SK-N-SH (cell line): ENCODE data around the gene FNTB. TPM values are rescaled to one million over a fixed set of nuclear protein-coding genes. Genes with fewer than 3 reads are reported as not detected.

ENCODE experiments used
- CTCF ChIA-PET: fragments of 300-600, 350-600 bp; formaldehyde crosslinking; extraction: SDS; loops from one replicate; lab custom pipeline; 2021; lab: Yijun Ruan, JAX
- POLR2A ChIA-PET: fragments of 350-600 bp; sonication (Branson Sonifier 250); formaldehyde crosslinking; extraction: SDS; loops from one replicate; lab custom pipeline; 2020; ENCODE audit warnings: antibody characterized with exemption, inconsistent platforms; lab: Yijun Ruan, JAX
- DNase-seq: peaks from one replicate; pipeline ENCODE4 v3.0.0; 2012
- H2AFZ ChIP-seq: fragments of 200-600 bp; sonication (generic); 2 replicates; pipeline ENCODE4 v1.8.1; 2016; ENCODE audit warnings: antibody characterized with exemption, mild to moderate bottlenecking, low read depth
- H3F3A ChIP-seq: fragments of 200-600 bp; sonication (generic); replicated peaks from 2 replicates; pipeline ENCODE3; 2016; ENCODE audit warnings: antibody characterized with exemption, mild to moderate bottlenecking; ENCODE audit not compliant: insufficient read depth
- H3K27ac ChIP-seq, 2 experiments: fragments of 200-500 bp in 1 of 2; fragments of 200-600 bp in 1 of 2; sonication (Bioruptor generic) in 1 of 2; sonication (generic), shearing (Covaris generic) in 1 of 2; 2 replicates each; pipeline versions ENCODE4 v1.5.1 to v1.6.1; 2014 to 2016; ENCODE audit warnings: low read depth in 2 of 2, inconsistent platforms in 1 of 2, low read length in 1 of 2, mild to moderate bottlenecking in 1 of 2, mixed read lengths in 1 of 2
- H3K27me3 ChIP-seq: fragments of 200-600 bp; sonication (generic), shearing (Covaris generic); 2 replicates; pipeline ENCODE4 v1.6.1; 2016; ENCODE audit warnings: mixed run types; ENCODE audit not compliant: insufficient read depth
- H3K36me3 ChIP-seq, 2 experiments: fragments of 200-500 bp in 1 of 2; fragments of 200-600 bp in 1 of 2; sonication (Bioruptor generic) in 1 of 2; sonication (generic) in 1 of 2; replicated peaks in 1 of 2; 2 replicates each; pipeline versions ENCODE3 to v1.5.1; 2014 to 2016; ENCODE audit warnings: low read length in 1 of 2, mild to moderate bottlenecking in 1 of 2; ENCODE audit not compliant: insufficient read depth in 2 of 2, control insufficient read depth in 1 of 2
- H3K4me1 ChIP-seq, 2 experiments: fragments of 200-500 bp in 1 of 2; fragments of 200-600 bp in 1 of 2; sonication (Bioruptor generic) in 1 of 2; sonication (generic), shearing (Covaris generic) in 1 of 2; 2 replicates each; pipeline versions ENCODE4 v1.5.1 to v1.6.1; 2014 to 2016; ENCODE audit warnings: low read depth in 1 of 2, low read length in 1 of 2, mixed run types in 1 of 2; ENCODE audit not compliant: insufficient read depth in 2 of 2, control insufficient read depth in 1 of 2
- H3K4me2 ChIP-seq: fragments of 200-600 bp; sonication (generic), shearing (Covaris generic); 2 replicates; pipeline ENCODE4 v1.6.1; 2017; ENCODE audit warnings: mixed run types
- H3K4me3 ChIP-seq, 2 experiments: fragments of 200-500 bp in 1 of 2; fragments of 200-600 bp in 1 of 2; sonication (Bioruptor generic) in 1 of 2; sonication (generic), shearing (Covaris generic) in 1 of 2; 2 replicates each; pipeline versions ENCODE4 v1.5.1 to v1.8.1; 2014 to 2016; ENCODE audit warnings: low read depth in 2 of 2, inconsistent platforms in 1 of 2, low read length in 1 of 2, mild to moderate bottlenecking in 1 of 2, mixed read lengths in 1 of 2, moderate library complexity in 1 of 2
- H3K79me2 ChIP-seq: fragments of 200-600 bp; sonication (generic); 2 replicates; pipeline ENCODE4 v1.8.1; 2017; ENCODE audit warnings: mild to moderate bottlenecking; ENCODE audit not compliant: insufficient read depth
- H3K9ac ChIP-seq: fragments of 200-600 bp; sonication (generic); 2 replicates; pipeline ENCODE4 v1.6.1; 2017; ENCODE audit warnings: mixed run types
- H3K9me2 ChIP-seq: fragments of 200-600 bp; sonication (generic); 2 replicates; pipeline ENCODE4 v1.6.1; 2017; ENCODE audit warnings: mixed run types
- H3K9me3 ChIP-seq: fragments of 200-600 bp; sonication (generic); 2 replicates; pipeline ENCODE4 v1.6.1; 2017; ENCODE audit warnings: mixed run types, mild to moderate bottlenecking, moderate library complexity
- H4K20me1 ChIP-seq: fragments of 200-600 bp; sonication (generic); 2 replicates; pipeline ENCODE4 v1.6.1; 2017; ENCODE audit warnings: mild to moderate bottlenecking, mixed run types; ENCODE audit not compliant: insufficient read depth
- CHD2 ChIP-seq: fragments of 150-350 bp; IDR thresholded peaks from 2 replicates; pipeline ENCODE4 v1.6.1; 2018; ENCODE audit warnings: low read length; ENCODE audit not compliant: partially characterized antibody
- CTCF ChIP-seq: fragments of 200-600 bp; sonication (generic); IDR thresholded peaks from 2 replicates; pipeline ENCODE4 v1.6.1; 2017; ENCODE audit warnings: antibody characterized with exemption, mild to moderate bottlenecking, moderate library complexity
- FOXJ3 ChIP-seq: sonication (generic); formaldehyde crosslinking; IDR thresholded peaks from 2 replicates; pipeline ENCODE4 v1.5.1; 2020; ENCODE audit warnings: mild to moderate bottlenecking, missing genetic modification reagents
- NRF1 ChIP-seq: IDR thresholded peaks from 2 replicates; pipeline ENCODE4 v1.6.1; 2012; ENCODE audit warnings: low read depth, mild to moderate bottlenecking, low read length
- POLR2AphosphoS5 ChIP-seq: IDR thresholded peaks from 2 replicates; pipeline ENCODE4 v1.6.1; 2012; ENCODE audit warnings: low read depth, low read length
- RAD21 ChIP-seq: IDR thresholded peaks from 2 replicates; pipeline ENCODE4 v1.6.1; 2012; ENCODE audit warnings: mild to moderate bottlenecking, low read length
- RCOR1 ChIP-seq: fragments of 150-350 bp; IDR thresholded peaks from 2 replicates; pipeline ENCODE4 v1.6.1; 2017; ENCODE audit warnings: antibody characterized with exemption, low read length
- USF1 ChIP-seq: IDR thresholded peaks from 2 replicates; pipeline ENCODE4 v1.4.0; 2012; ENCODE audit warnings: low read depth, borderline replicate concordance
- YY1 ChIP-seq: IDR thresholded peaks from 2 replicates; pipeline ENCODE4 v1.4.0; 2012; ENCODE audit warnings: low read depth, mild to moderate bottlenecking
- ZBTB33 ChIP-seq: IDR thresholded peaks from 2 replicates; pipeline ENCODE4 v1.4.0; 2012; ENCODE audit warnings: low read depth, borderline replicate concordance
- WGBS: methylation state at CpG from one replicate; pipeline ENCODE4 v1.1.6; 2017; ENCODE audit warnings: low lambda C conversion rate; 5-methylcytosine and 5-hydroxymethylcytosine counted together
- polyA plus RNA-seq, 3 experiments: library from polyadenylated mRNA; depleted of rRNA; stranded (reverse); fragments of >200 nt; gene quantifications; 2 replicates each; pipeline ENCODE4 v1.2.3, GENCODE V29; 2012

FNTB gene
- polyA plus RNA-seq, 1 of the 3 experiments (the other 2 are of a cell fraction), result 18.4 TPM

GRCh38 chr14:64968651-64969050 lies 18.0 kb upstream of the FNTB start:
- no peak for DNase-seq
- Histone ChIP-seq H3K9me3 (no peaks in the 10 kb centered on the region), H3K27ac (no peak overlapping the region), H3K9me2 (no peaks in the 10 kb centered on the region), H2AFZ (no peak overlapping the region), H3K79me2 (no peaks in the 10 kb centered on the region), H3K36me3 (peaks cover 0 to 3% of the 10 kb centered on the region in 2 experiments), H4K20me1 (no peaks in the 10 kb centered on the region), H3F3A (no peaks in the 10 kb centered on the region), H3K4me3 (no peak overlapping the region), H3K4me2 (no peak overlapping the region), H3K4me1 (peaks cover 10 to 19% of the 10 kb centered on the region in 2 experiments; a peak in 3 of 4 replicates), H3K27me3 (no peaks in the 10 kb centered on the region), H3K9ac (no peak overlapping the region)
- WGBS, result 91% methylated on average over 6 of the region's 6 CpGs
- ChIA-PET POLR2A (no interaction called here), CTCF (interaction anchor here (1.1 to 1.8 kb wide), 2 partner anchors 18 to 51 kb away, joined by 3 to 7 read pairs; partner anchors contain the start of gene FNTB)
- TF ChIP-seq RCOR1, result no peak
- no peak for TF ChIP-seq YY1
- TF ChIP-seq RAD21, result no peak
- no peak for TF ChIP-seq USF1
- TF ChIP-seq ZBTB33, result no peak
- TF ChIP-seq FOXJ3 (CRISPR knock-in tag), result no peak
- TF ChIP-seq POLR2AphosphoS5, result no peak
- no peak for TF ChIP-seq NRF1
- TF ChIP-seq CTCF, result no peak

- DNase-seq, result no peak
- Histone ChIP-seq H3K4me3 (no peak overlapping the region), H3K27ac (no peak overlapping the region), H3K27me3 (no peaks in the 10 kb centered on the region), H3K4me2 (no peak overlapping the region), H3K9ac (no peak overlapping the region), H3K9me2 (no peaks in the 10 kb centered on the region), H3K9me3 (no peaks in the 10 kb centered on the region), H4K20me1 (no peaks in the 10 kb centered on the region), H2AFZ (no peak overlapping the region), H3F3A (no peaks in the 10 kb centered on the region), H3K4me1 (peaks cover 10 to 19% of the 10 kb centered on the region in 2 experiments; a peak in 3 of 4 replicates), H3K36me3 (peaks cover 0 to 3% of the 10 kb centered on the region in 2 experiments), H3K79me2 (no peaks in the 10 kb centered on the region)
- WGBS, result 98% methylated on average over 3 of the region's 3 CpGs
- POLR2A ChIA-PET, result no interaction called here
- no peak for TF ChIP-seq CHD2
- no peak for TF ChIP-seq POLR2AphosphoS5
- CTCF ChIA-PET, result interaction anchor here (0.6 to 1.7 kb wide), 6 partner anchors 9 to 59 kb away, joined by 3 to 10 read pairs (median 4); partner anchors contain the start of gene FNTB
Measured at GRCh38 chr14:64970041-64970440, 16.7 kb upstream of the FNTB start.
